ENCODE measurements around the gene PI4K2B.

GRCh38 chr4:25221377-25221776 is 12.5 kb upstream of the PI4K2B start:
- TF ChIP-seq CTCF (IDR thresholded peaks at IDR 0.05; ENCODE audit: low read length): no peak
- TF ChIP-seq EZH2 (optimal IDR thresholded peaks at IDR 0.05; ENCODE audit: low read depth, low read length): no peak

Data from MM.1S (cell line).